T-helper 17 cell (primary cell): Measurements from ENCODE around the gene LBP. TPM values are rescaled to one million over a fixed set of nuclear protein-coding genes. Genes with fewer than 3 reads are reported as not detected.
A peak's percentile ranks its signal among the peaks of the same experiment; 100 is the strongest.
"Not testable (repeated sequence)": the region's sequence is repeated elsewhere in the genome, so short reads cannot be mapped to it uniquely, and the experiment has no call there.

Experiments used
- ATAC-seq: fragments of 150-1000 bp; cut with Tn5 transposase; 2 replicates; pipeline ENCODE4 v1.10.0; 2021; ENCODE audit warnings: mild to moderate bottlenecking, moderate library complexity
- DNase-seq, 3 donors: peaks; one replicate each; pipeline versions ENCODE4 v3.0.0 to v3.0.0-alpha.2; 2020 to 2021
- H3K9me3 ChIP-seq: one replicate; pipeline ENCODE4 v1.7.0; 2013; ENCODE audit warnings: low read length, mild to moderate bottlenecking; ENCODE audit not compliant: control insufficient read depth, poor library complexity, severe bottlenecking
- H3K27ac Mint-ChIP-seq: one replicate; pipeline ENCODE4 v1.8.0; 2022; ENCODE audit warnings: mild to moderate bottlenecking, moderate library complexity, mixed read lengths
- H3K27me3 Mint-ChIP-seq: one replicate; pipeline ENCODE4 v1.8.0; 2022; ENCODE audit warnings: mixed read lengths
- H3K36me3 Mint-ChIP-seq: one replicate; pipeline ENCODE4 v1.8.0; 2022; ENCODE audit warnings: low read depth, mixed read lengths
- H3K4me1 Mint-ChIP-seq: one replicate; pipeline ENCODE4 v1.8.0; 2022; ENCODE audit warnings: mild to moderate bottlenecking, mixed read lengths
- H3K4me3 Mint-ChIP-seq: one replicate; pipeline ENCODE4 v1.8.0; 2022; ENCODE audit warnings: mild to moderate bottlenecking, moderate library complexity, mixed read lengths
- total RNA-seq, 4 donors: library from RNA in 2 of 4; stranded (reverse) in 2 of 4; gene quantifications; one replicate each; pipeline ENCODE4 v1.2.3 and lab custom pipeline; 2022 to 2026

Gene LBP
- total RNA-seq, 2 donors from 2014 or later, result not detected

DNA sequence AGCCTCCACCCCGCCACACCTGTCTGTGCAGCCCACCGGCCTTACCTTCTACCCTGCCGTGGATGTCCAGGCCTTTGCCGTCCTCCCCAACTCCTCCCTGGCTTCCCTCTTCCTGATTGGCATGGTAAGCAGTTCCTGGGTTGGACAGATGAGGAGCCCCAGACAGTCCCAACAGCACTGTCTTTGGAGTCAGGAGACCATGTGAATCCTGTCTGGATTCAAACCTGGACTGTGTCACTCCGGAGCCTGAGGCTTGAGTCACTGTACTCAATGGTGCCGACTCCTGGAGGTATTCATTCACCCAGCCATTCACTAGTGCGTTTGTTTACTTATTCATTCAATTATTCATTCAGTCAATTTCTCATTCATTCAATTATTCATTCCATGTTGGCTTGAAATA is 20.0 kb upstream of the LBP start:
- H3K4me1 Mint-ChIP-seq, result no peaks in the 10 kb centered on the region
- peaks cover 2% of the 10 kb centered on the region for H3K36me3 Mint-ChIP-seq
- H3K9me3 ChIP-seq, result no peaks in the 10 kb centered on the region
- peaks cover 30% of the 10 kb centered on the region for H3K27me3 Mint-ChIP-seq
- no peak for ATAC-seq
- H3K4me3 Mint-ChIP-seq, result no peak overlapping the region
- no peak for DNase-seq
- no peak overlapping the region for H3K27ac Mint-ChIP-seq

DNA sequence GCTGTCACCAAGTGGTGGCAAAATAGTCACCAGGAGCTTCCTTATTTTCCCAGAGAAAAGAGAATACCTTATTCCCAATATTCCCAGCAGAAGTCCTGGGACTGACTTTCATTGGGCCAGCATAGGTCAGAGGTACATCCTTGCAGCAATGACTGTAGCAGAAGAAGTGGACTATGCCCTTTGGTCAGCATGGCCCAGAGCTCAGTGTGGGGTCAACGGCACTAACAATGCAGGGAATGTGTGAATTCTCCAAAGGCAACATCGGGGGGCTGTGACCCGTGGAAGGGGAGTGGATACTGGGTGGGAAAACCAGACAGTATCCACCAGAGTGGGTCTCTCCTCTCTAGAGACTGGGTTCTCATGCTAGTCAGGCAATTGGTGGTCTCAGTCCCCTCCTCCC is 15.6 kb upstream of the LBP start:
- Mint-ChIP-seq H3K27me3 (peaks cover 46% of the 10 kb centered on the region), H3K36me3 (peaks cover 2% of the 10 kb centered on the region), H3K4me1 (no peaks in the 10 kb centered on the region), H3K27ac (no peak overlapping the region), H3K4me3 (no peak overlapping the region)
- H3K9me3 ChIP-seq, result no peaks in the 10 kb centered on the region
- ATAC-seq (no peak), DNase-seq (no peak)

GRCh38 chr20:38331245-38331644 is 15.0 kb upstream of the LBP start:
- Mint-ChIP-seq H3K4me3 (no peak overlapping the region), H3K4me1 (peaks cover 3% of the 10 kb centered on the region), H3K27me3 (peaks cover 52% of the 10 kb centered on the region), H3K27ac (no peak overlapping the region), H3K36me3 (peaks cover 2% of the 10 kb centered on the region)
- no peak for ATAC-seq
- H3K9me3 ChIP-seq, result no peaks in the 10 kb centered on the region
- no peak for DNase-seq

DNA sequence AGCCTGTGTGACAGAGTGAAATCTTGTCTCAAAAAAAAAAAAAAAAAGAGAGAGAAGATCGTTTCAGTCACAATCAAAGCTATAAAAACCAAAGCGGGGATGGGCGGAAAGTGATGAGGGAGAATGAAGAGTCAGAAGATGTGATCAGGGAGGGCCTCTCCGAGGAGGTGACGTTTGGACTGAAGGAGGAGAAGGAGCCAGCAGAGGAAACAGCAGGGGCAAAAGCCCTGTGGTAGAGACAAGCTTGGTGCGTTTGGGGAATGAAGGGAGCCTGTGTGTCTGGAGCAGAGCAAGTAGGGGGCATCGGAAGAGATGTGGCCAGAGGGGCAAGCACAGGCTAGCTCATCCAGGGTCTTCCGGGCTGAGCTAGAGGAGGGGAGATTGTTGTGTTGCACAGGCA is 14.5 kb upstream of the LBP start:
- ATAC-seq, result no peak
- Mint-ChIP-seq H3K27ac (no peak overlapping the region), H3K27me3 (peaks cover 58% of the 10 kb centered on the region), H3K4me1 (peaks cover 3% of the 10 kb centered on the region), H3K4me3 (no peak overlapping the region), H3K36me3 (peaks cover 2% of the 10 kb centered on the region)
- DNase-seq, result no peak
- no peaks in the 10 kb centered on the region for H3K9me3 ChIP-seq

- Mint-ChIP-seq H3K27me3 (peaks cover 54% of the 10 kb centered on the region), H3K27ac (no peak overlapping the region), H3K4me3 (no peak overlapping the region), H3K4me1 (peaks cover 3% of the 10 kb centered on the region), H3K36me3 (peaks cover under 1% of the 10 kb centered on the region)
- peaks cover 5% of the 10 kb centered on the region for H3K9me3 ChIP-seq
- DNase-seq (no peak), ATAC-seq (no peak)
Observed at GRCh38 chr20:38334016-38334415, 12.3 kb upstream of the LBP start.

DNA sequence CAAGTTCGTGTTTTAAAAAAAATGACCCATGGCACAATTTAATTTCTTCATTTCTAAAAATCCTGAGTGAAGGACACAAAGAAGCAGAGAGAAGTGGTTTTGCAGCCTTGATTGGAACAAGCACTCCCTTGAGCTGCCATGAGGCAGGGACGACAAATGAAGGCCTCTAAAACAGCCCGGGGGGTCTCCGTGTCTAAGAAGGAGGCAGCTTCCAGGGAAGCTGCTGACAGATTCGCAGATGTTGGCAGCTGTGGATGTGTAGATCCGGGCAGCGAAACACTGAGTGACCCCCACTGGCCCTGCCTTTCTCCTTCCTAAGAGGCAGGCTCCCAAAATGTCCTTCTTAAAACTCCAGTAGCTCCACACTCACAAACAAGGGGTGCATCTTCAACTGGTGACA is 9.6 kb upstream of the LBP start:
- H3K27ac Mint-ChIP-seq, result no peak overlapping the region
- peaks cover 5% of the 10 kb centered on the region for H3K9me3 ChIP-seq
- H3K4me1 Mint-ChIP-seq, result peaks cover 3% of the 10 kb centered on the region
- no peak for ATAC-seq
- DNase-seq, result no peak
- H3K27me3 Mint-ChIP-seq, result peaks cover 50% of the 10 kb centered on the region
- no peak overlapping the region for H3K4me3 Mint-ChIP-seq
- H3K36me3 Mint-ChIP-seq, result no peaks in the 10 kb centered on the region

DNA sequence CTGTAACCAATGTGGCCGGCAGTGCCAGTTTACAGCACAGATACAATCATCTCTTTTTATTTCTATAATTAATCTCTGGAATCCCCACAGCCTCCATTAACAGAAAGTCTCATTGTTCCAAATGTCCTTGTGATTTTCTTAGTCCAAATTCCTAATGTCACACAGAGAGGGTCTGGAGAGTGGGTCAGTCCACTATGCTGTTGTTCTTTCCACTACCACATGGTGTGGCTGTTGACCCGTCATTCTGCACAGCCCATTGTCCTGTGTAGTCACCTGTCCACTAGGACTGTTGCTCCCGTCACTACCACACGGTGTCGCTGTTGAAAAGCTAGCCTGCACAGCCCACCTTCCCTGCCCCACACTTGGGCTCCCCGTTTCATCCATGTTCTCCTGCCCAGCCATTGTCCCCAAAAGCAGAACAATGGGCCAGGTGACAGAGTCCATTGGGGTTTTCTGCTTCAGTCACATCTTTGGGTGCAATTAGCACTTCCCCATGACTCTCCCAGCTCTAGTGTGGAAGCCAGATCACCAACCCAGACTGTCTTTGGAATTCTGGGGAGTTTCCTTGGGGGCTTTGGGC is 8.6 kb upstream of the LBP start:
- Mint-ChIP-seq H3K36me3 (no peaks in the 10 kb centered on the region), H3K4me3 (no peak overlapping the region), H3K4me1 (peaks cover 3% of the 10 kb centered on the region), H3K27me3 (peaks cover 48% of the 10 kb centered on the region), H3K27ac (no peak overlapping the region)
- DNase-seq, result no peak
- H3K9me3 ChIP-seq, result peaks cover 5% of the 10 kb centered on the region
- ATAC-seq, result no peak

- no peak for ATAC-seq
- peaks cover 3% of the 10 kb centered on the region for H3K4me1 Mint-ChIP-seq
- peaks cover 43% of the 10 kb centered on the region for H3K27me3 Mint-ChIP-seq
- no peak overlapping the region for H3K4me3 Mint-ChIP-seq
- no peak overlapping the region for H3K27ac Mint-ChIP-seq
- no peaks in the 10 kb centered on the region for H3K36me3 Mint-ChIP-seq
- H3K9me3 ChIP-seq, result peaks cover 5% of the 10 kb centered on the region
- DNase-seq, result no peak
Observed at GRCh38 chr20:38338849-38339520, 7.3 kb upstream of the LBP start.

DNA sequence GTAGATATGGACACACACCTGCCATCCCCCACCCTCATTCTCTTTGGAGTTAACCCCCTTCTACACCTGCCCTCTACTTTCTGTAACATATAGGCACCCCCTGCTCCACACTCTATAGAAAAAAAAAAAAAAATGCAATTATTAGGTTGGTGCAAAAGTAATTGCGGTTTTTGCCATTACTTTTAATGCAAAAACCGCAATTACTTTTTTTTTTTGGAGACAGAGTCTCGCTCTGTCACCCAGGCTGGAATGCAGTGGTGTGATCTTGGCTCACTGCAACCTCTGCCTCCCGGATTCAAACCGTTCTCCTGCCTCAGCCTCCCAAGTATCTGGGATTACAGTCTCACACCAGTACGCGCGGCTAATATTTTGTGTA is 6.8 kb upstream of the LBP start:
- H3K27ac Mint-ChIP-seq, H3K9me3 ChIP-seq, H3K4me1 Mint-ChIP-seq, ATAC-seq, DNase-seq, H3K36me3 Mint-ChIP-seq, H3K4me3 Mint-ChIP-seq: not testable (repeated sequence)
- peaks cover 41% of the 10 kb centered on the region for H3K27me3 Mint-ChIP-seq

- Mint-ChIP-seq H3K27ac (no peak overlapping the region), H3K4me3 (no peak overlapping the region), H3K4me1 (peaks cover 3% of the 10 kb centered on the region), H3K36me3 (no peaks in the 10 kb centered on the region), H3K27me3 (peaks cover 43% of the 10 kb centered on the region)
- H3K9me3 ChIP-seq, result peaks cover 5% of the 10 kb centered on the region
- no peak for DNase-seq
- ATAC-seq, result no peak
Observed at GRCh38 chr20:38339997-38340396, 6.3 kb upstream of the LBP start.

GRCh38 chr20:38340693-38341092 is 5.6 kb upstream of the LBP start:
- no peaks in the 10 kb centered on the region for H3K36me3 Mint-ChIP-seq
- ATAC-seq, result no peak

DNA sequence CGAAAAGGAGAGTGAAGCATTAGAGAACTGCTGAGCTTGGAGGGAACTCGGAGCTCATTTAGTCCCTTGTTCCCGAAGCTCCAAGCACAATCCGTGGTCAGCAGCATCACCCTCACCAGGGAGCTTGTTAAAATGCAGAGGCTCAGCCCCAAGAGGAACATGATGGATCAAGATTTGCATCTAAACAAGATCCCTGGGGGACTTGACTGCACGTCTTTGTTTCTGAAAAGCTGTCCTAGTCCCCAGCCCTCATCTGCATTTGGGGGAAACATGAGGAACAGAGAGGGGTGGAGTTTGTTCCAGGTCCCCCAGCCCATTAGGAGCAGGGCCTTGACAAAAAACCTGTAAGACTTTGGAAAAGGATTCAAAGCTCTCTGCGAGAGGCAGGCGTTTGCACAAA is 4.1 kb upstream of the LBP start:
- peaks cover 5% of the 10 kb centered on the region for H3K9me3 ChIP-seq
- Mint-ChIP-seq H3K27ac (peak overlapping the region; percentile 11), H3K4me1 (no peaks in the 10 kb centered on the region), H3K27me3 (peaks cover 26% of the 10 kb centered on the region), H3K36me3 (no peaks in the 10 kb centered on the region), H3K4me3 (no peak overlapping the region)
- DNase-seq, result no peak
- ATAC-seq, result no peak

More at GRCh38 chr20:38340693-38341092, 5.6 kb upstream of the LBP start:
- H3K4me3 Mint-ChIP-seq, result no peak overlapping the region
- no peak overlapping the region for H3K27ac Mint-ChIP-seq
- peaks cover 3% of the 10 kb centered on the region for H3K4me1 Mint-ChIP-seq
- peaks cover 5% of the 10 kb centered on the region for H3K9me3 ChIP-seq
- H3K27me3 Mint-ChIP-seq, result peaks cover 42% of the 10 kb centered on the region
- no peak for DNase-seq

DNA sequence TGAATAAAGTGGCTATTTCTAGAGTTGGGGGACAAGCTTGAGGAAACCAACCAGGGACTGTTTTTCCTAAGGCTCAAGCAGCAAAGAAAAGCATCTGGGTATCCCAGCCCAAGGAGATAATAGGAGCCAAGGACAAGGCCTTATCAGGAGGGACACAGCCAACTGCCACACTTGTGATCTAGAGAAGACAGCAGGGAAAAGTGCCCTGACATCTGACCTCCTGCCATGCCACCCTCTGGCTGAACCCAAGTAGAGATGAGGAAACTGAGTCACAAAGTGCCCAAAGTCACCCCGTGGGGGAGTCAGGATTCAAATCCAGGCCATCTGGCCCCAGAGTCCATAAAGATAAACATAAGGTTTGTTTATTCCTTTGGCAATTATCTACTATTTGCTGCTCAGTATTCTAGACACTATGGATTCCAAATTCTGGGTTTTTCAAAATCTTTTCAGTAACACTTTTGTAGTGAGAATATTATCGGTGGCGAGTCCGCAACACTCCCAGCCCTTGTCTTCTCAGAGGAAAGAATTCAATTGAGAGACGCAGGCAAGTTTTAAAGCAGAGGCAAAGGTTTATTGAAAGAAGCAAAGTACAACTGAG is 3.5 kb upstream of the LBP start:
- DNase-seq (no peak), ATAC-seq (no peak)
- H3K9me3 ChIP-seq, result no peaks in the 10 kb centered on the region
- Mint-ChIP-seq H3K36me3 (no peaks in the 10 kb centered on the region), H3K4me1 (no peaks in the 10 kb centered on the region), H3K4me3 (no peak overlapping the region), H3K27ac (no peak overlapping the region), H3K27me3 (peaks cover 25% of the 10 kb centered on the region)
